ENCODE results near the gene ARG2. TPM values are rescaled to one million over a fixed set of nuclear protein-coding genes. Genes with fewer than 3 reads are reported as not detected.

The ARG2 gene
- total RNA-seq, 3 donors from 2014 or later (not counting 1 experiment from before 2014, with no cell fraction given) = 1.2 to 7.4 (median 1.4) TPM

DNA sequence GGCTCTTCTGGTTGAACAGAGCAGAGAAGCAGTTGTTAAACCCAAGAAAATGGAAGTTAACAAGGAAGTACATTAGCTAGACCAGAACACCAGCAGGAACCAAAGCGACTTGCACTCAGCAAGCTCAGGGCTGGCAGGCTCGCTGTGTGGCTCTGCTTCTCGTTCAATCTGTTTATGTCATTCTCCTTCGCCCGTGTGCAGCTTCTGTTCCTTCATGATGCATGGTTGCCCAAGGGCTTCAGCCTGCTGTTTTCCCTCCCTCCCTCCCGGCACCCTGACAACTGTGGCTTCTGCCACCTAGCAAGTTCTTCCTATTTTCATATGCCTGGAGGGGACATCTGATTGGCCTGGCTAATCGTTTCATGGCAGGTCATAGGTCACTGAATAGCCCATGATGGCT is 44.9 kb upstream of the ARG2 start:
- Histone ChIP-seq H3K27me3 (ENCODE audit: control insufficient read depth, insufficient read depth, low read length) (no peaks in the 10 kb centered on the region), H3K27ac (ENCODE audit: low read length) (no peak overlapping the region), H3K36me3 (ENCODE audit: control insufficient read depth, insufficient read depth, low read length) (no peaks in the 10 kb centered on the region), H3K9me3 (ENCODE audit: control insufficient read depth, insufficient read depth, low read length) (no peaks in the 10 kb centered on the region), H3K4me1 (ENCODE audit: control insufficient read depth, insufficient read depth, low read length) (no peaks in the 10 kb centered on the region), H3K4me3 (ENCODE audit: low read length) (no peak overlapping the region)
- Mint-ChIP-seq H3K27me3 (ENCODE audit: low read depth in 2 of 2) (peaks cover 0 to 9% of the 10 kb centered on the region in 2 donors), H3K27ac (no peak overlapping the region), H3K4me3 (no peak overlapping the region), H3K4me1 (peaks cover 11 to 13% of the 10 kb centered on the region in 2 donors), H3K36me3 (no peaks in the 10 kb centered on the region), H3K9me3 (no peaks in the 10 kb centered on the region)
- no peak for TF ChIP-seq CTCF (IDR thresholded peaks at IDR 0.05)
- 80% methylated on average over 7 of the region's 7 CpGs for WGBS (ENCODE audit: insufficient coverage)
- ATAC-seq (no peak), DNase-seq (no peak)
- intact Hi-C loops (cut with micrococcal nuclease) = no loop called here

DNA sequence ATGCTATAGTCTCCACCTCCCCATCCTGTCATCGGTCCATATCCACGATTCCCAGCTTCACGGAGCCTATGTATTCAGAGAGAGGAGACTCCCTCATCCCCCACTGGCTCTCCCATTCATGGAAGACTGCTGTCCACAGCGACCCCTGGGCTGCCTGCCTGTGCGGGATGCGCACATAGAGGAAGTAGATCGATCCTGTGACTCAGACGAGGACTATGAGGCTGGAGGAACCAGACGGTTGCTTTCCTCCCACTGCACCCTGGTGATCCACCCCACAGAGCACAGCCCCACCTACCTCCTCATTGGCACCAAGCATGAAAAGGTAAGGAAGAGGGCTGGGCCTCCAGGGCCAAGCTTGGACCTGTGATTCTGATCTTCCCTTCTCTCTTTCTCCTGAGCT is 44.0 kb upstream of the ARG2 start:
- intact Hi-C loops (cut with micrococcal nuclease) = no loop called here
- ATAC-seq = no peak
- Histone ChIP-seq H3K4me3 (ENCODE audit: low read length) (no peak overlapping the region), H3K27ac (ENCODE audit: low read length) (no peak overlapping the region), H3K27me3 (ENCODE audit: control insufficient read depth, insufficient read depth, low read length) (no peaks in the 10 kb centered on the region), H3K9me3 (ENCODE audit: control insufficient read depth, insufficient read depth, low read length) (no peaks in the 10 kb centered on the region), H3K36me3 (ENCODE audit: control insufficient read depth, insufficient read depth, low read length) (no peaks in the 10 kb centered on the region), H3K4me1 (ENCODE audit: control insufficient read depth, insufficient read depth, low read length) (no peaks in the 10 kb centered on the region)
- H3K9me3 Mint-ChIP-seq = no peaks in the 10 kb centered on the region
- peaks cover 0 to 6% of the 10 kb centered on the region in 2 donors for H3K27me3 Mint-ChIP-seq (ENCODE audit: low read depth in 2 of 2)
- 59% methylated on average over 9 of the region's 9 CpGs for WGBS (ENCODE audit: insufficient coverage)
- H3K27ac Mint-ChIP-seq = no peak overlapping the region
- H3K36me3 Mint-ChIP-seq = no peaks in the 10 kb centered on the region
- H3K4me3 Mint-ChIP-seq = no peak overlapping the region
- no peak for TF ChIP-seq CTCF (IDR thresholded peaks at IDR 0.05)
- peaks cover 6 to 7% of the 10 kb centered on the region in 2 donors for H3K4me1 Mint-ChIP-seq
- no peak for DNase-seq

- H3K27me3 Mint-ChIP-seq (ENCODE audit: low read depth in 2 of 2) = peaks cover 0 to 3% of the 10 kb centered on the region in 2 donors
- H3K4me3 Mint-ChIP-seq = no peak overlapping the region
- H3K4me1 Mint-ChIP-seq = peaks cover 0 to 1% of the 10 kb centered on the region in 2 donors
- H3K9me3 ChIP-seq (ENCODE audit: control insufficient read depth, insufficient read depth, low read length) = no peaks in the 10 kb centered on the region
- no peak for TF ChIP-seq CTCF (IDR thresholded peaks at IDR 0.05)
- H3K27ac Mint-ChIP-seq = no peak overlapping the region
- no peak for ATAC-seq
- no peak overlapping the region for H3K4me3 ChIP-seq (ENCODE audit: low read length)
- intact Hi-C loops (cut with micrococcal nuclease) = no loop called here
- 96% methylated on average over 7 of the region's 7 CpGs for WGBS (ENCODE audit: insufficient coverage)
- H3K36me3 ChIP-seq (ENCODE audit: control insufficient read depth, insufficient read depth, low read length) = no peaks in the 10 kb centered on the region
- H3K9me3 Mint-ChIP-seq = no peaks in the 10 kb centered on the region
- H3K27me3 ChIP-seq (ENCODE audit: control insufficient read depth, insufficient read depth, low read length) = no peaks in the 10 kb centered on the region
- no peaks in the 10 kb centered on the region for H3K4me1 ChIP-seq (ENCODE audit: control insufficient read depth, insufficient read depth, low read length)
- DNase-seq = no peak
- no peaks in the 10 kb centered on the region for H3K36me3 Mint-ChIP-seq
- H3K27ac ChIP-seq (ENCODE audit: low read length) = no peak overlapping the region
Observed at GRCh38 chr14:67576216-67576955, 43.3 kb upstream of the ARG2 start.

Measured in natural killer cell (primary cell).